CD4-positive, alpha-beta T cell treated with Interleukin-10 for 1 hour (primary cell): ENCODE results near the gene BRD4.

Experiments used
- DNase-seq: peaks from one replicate; pipeline ENCODE4 v3.0.0-alpha.2; 2020

The BRD4 gene

DNA sequence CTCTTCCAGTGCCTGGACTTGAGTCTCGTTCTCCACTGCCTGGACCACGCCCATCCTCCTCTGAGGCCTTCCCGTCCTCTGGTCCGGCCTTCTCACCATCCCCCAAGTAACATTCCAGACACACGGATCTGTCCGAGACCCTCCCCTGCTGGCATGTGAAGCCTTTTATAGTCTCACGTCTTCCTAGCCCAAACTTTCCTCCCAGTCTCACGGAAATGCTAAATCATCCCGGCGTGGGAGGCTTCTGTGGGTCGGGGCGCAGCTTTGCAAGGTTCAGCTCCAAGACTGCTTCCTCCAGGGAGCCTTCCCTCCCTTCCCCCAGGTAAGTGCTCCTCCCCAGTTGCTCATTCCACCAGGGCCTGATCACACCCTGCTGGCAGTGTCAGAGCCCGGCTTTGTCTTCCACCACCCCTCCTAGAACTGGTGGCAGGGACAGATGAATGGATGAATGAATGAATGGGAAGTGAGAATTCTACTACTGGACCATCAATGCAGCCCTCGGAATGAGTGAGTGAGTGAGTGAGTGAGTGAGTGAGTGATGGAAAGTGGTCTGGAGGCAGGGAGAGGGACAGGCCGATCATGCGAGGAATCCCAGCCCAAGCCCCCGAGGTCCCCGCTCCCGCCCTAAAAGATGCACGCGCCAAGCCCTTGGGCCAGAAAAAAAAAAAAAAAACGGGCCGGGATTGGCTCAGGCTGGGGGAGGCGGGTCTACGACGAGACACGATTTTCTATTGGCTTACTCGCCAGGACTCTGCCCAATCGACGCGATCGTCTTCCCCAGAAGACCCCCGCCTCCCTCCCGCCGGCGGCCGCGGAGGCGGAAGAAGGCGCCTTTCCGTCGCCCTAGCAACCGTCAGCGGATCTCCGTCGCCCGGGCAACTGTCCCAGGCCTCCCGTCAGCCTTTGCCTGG lies 109.3 kb downstream of the BRD4 start:
- DNase-seq: peak; percentile 83

DNA sequence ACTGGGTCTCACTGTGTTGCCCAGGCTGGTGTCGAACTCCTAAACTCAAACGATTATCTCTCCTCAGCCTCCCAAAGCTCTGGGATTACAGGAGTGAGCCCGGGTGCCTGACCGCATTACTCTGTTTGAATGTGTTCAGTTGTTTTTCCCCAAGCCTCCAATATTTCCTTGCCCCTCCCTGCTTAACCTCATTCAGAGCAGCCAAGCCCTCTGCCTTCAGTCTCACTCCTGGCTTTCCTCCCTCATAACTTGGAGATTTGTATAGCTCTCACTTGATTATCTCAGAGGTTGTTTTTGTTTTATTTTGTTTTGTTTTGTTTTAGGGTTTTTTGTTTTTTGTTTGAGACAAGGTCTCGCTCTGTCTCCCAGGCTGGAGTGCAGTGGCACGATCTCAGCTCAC lies 111.5 kb downstream of the BRD4 start:
- DNase-seq: no peak

DNA sequence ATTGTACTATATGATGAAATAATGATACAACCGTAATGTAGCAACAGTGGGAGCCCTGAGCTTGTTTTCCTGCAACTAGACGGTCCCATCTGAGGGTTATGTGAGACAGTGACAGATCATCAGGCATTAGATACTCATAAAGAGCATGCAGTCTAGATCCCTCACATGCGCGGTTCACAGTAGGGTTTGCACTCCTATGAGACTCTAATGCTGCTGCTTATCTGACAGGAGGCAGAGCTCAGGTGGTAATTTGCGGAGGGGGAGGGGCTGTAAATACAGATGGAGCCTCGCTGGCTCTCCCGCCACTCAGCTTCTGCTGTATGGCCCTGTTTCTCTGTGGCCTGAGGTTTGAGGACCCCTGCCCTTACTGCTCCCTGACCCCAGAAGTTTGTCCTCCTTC lies 113.8 kb downstream of the BRD4 start:
- DNase-seq: no peak

DNA sequence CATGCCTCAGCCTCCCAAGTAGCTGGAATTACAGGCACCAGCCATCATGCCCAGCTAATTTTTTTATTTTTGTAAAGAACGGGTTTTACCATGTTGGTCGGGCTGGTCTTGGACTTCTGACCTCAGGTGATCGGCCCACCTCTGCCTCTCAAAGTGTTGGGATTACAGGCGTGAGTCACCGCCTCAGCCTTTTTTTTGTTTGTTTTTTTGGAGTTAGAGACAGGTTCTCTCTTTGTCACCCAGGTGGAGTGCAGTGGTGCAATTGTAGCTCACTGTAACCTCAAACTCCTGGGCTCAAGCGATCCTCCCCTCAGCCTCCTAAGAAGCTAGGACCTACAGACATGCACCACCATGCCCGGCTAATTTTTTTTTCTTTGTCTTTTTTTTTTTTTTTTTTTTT lies 116.0 kb downstream of the BRD4 start:
- no peak for DNase-seq

DNA sequence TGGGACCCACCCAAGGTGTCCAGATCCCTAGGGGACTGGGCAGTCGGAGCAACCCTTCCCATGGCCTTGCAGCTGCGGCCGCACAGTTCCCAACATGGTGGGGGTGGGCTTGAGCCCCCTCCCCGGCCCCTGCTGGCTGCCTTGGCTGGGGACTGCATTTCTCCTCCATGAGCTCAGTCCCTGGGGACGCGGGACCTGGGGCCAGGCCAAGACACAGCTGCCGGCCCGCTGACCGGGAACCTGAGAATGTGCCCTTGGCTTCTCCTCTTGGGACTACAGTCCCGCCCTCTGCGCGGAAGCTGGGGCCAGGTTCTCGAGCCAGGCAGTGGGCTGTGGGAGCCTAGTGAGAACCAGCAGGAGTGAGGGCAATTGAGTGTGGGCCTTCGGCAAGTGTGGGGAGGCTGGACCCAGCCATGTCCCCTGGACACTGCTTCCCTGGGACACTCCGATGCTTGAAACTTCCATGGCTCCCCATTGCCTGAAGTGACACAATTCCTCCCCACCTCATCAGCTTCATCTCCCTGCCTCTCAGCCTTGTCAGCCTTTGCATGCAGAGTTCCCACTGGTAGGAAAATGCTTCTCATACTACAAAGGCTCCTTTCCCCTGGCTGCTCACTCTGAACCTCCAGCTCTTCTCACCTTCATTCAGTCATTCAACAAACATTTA lies 118.5 kb downstream of the BRD4 start:
- DNase-seq: no peak

DNA sequence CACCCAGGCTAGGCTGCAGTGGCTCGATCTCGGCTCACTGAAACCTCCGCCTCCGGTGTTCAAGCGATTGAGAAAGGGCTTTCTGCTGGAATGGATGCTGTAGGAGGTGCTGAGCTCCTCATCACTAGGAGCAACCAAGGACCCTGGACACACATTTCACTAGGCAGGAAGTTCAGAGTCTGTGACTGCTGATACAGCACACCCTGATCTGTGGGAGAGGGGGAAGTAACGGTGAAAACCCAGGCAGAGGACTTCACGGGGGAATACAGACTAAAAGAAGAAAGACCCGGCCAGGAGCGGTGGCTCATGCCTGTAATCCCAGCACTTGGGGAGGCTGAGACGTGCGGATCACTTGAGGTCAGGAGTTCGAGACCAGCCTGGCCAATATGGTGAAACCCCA lies 119.6 kb downstream of the BRD4 start:
- DNase-seq: no peak

DNA sequence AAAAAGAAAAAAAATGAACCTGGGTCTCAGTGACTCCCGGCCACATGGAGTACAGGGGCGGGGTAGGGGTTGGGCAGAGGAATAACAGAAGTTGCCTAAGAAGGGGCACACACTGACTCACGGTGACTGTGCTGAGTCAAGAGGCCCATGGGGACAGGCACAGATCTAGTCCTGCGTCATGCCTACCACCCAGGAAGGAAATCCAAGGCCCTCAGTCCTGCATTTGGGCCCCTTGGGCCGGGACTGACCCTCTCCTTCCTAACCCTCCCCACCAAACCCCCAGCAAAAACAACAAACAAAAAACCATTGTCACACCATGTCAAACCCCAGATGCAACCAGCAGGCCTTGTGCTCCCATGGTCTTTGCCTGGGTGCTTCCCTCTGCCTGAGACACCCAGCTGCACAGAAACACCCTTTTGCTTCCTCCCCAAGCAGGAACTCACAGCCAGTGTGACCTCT lies 122.0 kb downstream of the BRD4 start:
- DNase-seq: no peak

DNA sequence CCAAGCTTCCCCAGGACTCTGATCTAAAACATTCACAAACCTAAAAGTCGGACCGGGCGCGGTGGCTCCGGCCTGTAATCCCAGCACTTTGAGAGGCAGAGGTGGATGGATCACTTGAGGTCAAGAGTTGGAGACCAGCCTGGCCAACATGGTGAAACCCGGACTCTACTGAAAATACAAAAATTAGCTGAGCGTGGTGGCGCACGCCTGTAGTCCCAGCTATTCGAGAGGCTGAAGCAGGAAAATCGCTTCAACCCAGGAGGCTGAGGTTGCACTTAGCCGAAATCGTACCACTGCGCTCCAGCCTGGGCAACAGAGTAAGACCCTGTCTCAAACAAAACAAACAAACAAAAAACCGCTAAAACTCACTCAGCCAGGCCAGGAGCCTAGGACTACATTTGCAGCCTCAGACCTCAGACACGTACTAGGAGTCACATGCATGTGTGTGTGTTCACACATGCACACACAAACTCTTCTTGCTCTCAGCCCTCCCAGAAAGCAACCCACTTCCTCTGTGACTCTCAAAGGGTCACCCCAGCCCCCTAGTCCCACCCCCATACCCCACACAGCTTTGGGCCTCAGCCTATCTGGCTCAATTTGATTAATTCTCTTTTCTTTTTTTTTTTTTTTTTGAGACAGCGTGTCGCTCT lies 130.8 kb downstream of the BRD4 start:
- no peak for DNase-seq

DNA sequence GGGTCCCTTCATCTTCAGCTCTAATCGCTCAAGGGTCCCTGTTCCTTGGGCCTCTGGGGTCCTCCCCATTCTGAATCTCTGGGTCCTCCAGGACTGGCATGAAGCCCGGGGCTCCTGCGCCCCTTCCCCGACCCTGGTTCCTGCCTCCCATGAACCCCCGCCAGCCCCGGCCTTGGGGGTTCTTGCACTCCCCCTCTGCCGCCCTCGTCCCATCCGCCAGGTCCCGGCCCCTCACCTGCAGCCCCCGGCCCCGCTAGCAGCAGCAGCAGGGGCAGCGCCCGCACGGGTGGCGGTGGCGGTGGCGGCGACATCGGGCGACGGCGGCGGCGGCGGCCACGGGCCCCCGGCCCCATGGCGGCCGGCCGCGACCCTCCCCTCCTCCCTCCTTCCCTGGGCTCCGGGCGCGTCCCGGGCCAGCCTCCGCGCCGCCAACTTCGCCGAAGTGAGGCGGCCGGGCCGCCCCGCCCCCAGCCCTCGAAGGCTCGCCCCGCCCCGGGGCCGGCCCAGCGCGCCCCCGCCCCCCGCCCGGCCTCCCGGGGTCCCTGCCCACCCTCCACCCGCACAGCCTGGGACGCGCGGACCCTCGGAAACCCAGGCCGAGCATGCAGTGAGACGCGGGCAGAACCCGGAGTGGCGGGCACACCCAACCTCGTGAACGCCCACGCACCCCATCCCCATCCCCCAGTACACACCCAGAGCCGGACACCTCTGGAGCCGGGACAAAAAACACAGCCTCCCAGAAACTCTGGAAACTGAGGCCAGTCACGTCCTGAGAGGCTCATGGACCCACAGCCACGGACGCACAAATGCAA lies 131.6 kb downstream of the BRD4 start, which contains the start of gene NOTCH3:
Gene NOTCH3 (minus strand): TSS at position 443 of the 812 bp plus-strand sequence. CDS start 90 bp downstream, at position 353.
- no peak for DNase-seq

DNA sequence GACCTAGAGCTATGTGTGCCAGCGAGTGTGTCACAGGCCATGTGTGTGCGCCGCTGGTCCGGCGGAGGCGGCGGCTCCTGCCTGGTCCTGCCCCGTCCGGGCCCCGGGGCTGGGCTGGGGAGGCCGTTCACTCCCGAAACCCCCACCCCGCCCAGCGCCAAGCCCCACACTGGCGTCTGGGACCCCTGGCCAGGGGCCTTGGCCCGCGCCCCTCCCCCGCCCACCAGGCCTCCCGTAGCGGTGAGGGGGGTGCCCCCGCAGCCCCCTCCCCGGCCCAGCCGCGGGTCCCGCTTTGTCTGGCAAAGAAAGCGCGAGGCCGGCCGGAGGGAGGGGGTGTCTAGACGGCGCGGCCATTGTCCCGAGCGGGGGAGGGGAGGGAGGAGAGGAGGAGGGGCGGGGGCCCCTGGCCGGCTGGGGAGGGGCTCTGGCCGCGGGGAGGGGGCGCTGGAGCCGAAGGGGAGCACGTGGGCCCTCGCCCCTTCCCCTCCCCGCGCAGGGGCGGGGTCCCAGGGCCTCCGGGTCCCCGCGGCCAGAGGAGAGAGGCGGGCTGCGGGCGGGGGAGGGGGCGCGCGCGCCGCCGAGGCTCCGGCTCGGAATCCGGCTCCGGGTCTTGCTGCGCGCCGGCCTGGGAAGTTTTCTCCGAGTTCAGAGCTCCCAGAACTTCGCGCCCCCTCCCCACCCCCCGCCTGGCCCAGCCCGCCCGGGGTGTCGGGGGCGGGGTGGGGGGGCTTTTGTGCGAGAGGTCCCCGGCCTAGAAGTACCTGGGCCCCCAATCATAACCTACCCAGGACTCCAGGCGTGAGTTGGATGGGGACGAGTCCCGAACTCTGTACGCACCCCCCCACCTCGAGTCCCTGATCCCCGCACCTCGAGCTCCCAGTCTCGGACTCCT lies 132.4 kb downstream of the BRD4 start:
- DNase-seq: no peak

DNA sequence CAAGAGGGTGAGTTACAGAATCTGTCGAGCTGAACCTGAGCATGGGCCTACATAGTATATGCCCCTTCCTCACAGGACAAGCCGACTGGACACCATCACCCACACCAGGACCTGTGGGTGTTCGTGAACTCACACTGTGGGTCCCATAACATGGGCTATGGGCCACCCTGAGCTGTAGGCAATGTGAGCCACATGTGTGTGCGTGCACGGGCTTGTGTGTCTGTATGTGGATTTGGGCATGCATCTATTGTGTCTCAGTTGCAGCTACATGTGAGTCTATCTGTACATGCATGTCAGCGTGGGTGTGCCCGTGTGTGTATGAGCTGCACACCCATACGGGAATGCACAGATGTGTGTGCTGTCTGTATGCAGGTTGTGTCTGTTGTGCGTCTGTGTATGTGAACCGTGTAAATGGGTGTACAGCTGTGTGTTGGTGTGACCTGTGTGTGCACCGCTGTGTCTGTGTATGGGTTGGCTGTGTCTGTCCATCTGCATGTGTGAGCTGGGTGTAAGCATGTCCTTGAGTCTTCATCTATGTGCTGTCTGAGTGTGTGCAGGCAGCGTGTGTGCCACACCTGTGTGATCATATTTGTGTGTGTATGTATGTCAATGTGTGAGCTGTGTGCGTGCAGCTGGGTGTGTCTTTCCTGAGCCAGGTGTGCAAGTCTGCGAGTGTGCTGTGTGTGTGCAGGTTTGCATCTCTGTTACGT lies 133.2 kb downstream of the BRD4 start:
- DNase-seq: no peak

DNA sequence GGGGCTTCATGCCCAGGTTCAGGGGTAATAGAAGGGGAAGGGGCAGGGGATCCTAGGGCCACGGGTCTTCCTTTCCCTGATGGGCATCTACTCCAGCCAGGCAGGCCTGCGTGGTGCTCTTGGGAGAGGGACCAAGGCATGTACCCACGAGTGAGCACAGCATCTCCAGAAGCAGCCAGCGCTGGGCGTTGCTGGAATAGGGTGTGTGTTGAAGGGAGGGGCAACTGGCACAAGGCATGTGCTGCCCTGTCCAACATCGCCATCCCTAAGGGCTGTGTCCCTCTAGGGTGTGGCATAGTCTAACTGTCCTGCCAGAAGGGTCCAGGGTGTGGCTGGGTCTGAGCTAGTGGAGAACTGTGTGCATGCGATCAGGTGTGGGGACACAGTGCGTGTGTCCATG lies 134.4 kb downstream of the BRD4 start:
- no peak for DNase-seq

DNA sequence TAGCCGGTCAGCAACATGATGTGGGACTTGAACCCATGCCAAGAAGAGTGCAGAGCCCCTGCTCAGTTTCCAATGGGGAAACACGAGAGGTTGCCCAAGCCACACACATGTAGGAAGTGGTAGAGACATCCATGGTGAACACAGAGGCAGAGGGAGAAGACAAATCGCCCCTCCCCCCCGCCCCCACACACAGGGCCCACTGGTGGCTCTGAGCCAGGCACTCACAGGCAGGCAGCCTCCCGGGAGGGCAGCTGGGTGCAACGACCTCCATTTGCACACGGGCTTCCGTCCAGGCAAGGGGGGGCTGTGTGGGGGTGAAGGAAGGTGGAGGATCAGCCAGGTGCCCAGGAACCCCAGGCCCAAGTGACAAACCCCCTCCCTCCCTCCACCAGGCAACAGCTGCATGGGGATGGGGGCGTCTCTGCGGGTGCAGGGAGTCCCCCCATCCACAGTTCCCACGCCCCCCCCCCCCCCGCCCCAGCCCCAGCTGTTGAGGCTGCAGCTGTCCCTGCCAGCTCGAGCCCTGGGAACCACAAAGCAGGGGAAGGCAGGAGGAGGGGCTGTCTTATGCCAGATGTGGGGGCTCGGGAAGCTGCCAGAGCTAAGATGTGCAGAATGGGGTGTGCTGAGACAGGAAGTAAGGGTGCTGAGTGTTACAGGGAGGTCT lies 134.9 kb downstream of the BRD4 start:
- DNase-seq: no peak

DNA sequence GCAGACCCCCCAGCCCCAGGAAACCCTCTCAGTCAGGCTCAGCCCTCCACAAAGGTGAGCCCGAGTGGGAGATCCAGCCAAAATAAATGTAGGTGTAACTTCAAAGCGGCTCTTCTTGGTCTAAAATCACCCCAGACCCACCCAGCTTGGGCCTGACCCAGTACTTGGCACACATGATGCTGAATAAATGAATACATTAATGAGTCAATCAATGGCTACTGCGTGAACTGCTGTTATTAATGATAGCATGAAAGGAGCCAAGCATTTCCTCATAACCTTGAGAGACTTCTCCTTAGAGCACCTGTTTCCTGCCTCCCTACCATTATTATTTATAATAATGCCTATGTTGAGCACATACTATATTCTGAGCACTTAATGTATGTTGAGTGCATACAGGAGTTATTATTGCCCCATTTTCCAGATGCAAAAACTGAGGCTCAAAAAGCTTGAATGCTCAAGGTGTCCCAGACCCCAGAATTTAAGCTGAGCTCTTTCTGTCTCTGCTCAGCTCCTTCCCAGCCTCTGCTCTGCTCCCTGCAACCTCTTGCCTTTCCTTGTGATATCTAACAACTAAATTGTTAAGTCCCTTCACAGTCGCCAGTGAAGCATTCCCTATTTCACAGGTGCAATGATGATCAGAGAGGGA lies 135.9 kb downstream of the BRD4 start:
- no peak for DNase-seq

DNA sequence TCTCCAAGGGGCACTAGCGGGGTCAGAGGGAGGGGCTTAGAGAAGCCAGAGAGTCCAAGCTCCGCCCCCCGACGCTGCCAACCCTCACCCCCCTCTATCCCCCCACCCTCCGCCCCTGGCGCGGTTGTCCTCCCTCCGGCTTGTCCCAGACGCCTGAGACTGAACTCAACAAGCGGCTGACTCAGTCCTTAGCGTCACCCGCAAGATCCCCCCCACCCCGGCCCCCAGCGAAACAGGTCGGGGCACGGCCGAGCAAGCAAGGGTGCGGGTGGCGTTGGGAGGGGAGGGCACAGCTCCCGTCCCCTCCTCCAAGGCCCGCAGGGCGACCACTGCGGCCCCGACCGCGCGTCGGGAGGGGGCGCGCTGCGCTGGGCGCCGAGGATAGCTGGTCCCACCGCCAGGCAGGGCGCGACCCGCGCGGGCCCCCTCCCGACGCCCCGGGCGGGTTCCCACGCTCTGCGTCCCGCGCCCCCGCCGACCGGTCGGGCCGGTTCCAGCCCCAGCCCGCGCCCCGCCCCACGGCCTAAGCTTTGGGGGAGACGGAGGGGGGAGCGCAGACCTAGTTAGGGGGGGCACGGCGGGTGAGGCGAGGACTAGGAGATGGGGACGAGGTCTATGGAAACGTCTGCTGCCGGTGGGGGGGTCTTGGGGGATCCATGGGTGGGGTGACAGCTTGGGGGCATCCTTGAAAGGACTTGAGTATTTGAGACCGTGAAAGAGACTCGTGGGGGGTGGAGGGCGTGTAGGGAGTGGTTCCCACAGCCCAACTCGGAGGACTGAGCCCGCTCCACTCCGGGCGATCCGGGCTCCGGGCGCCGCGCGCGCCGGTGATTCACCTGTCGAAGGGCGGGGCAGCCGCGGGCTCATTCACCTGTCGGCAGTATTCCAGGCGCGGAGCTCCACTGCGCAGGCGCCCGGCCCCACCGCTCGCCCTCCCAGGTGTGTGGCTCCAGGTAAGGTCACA lies 136.7 kb downstream of the BRD4 start:
- DNase-seq: no peak

DNA sequence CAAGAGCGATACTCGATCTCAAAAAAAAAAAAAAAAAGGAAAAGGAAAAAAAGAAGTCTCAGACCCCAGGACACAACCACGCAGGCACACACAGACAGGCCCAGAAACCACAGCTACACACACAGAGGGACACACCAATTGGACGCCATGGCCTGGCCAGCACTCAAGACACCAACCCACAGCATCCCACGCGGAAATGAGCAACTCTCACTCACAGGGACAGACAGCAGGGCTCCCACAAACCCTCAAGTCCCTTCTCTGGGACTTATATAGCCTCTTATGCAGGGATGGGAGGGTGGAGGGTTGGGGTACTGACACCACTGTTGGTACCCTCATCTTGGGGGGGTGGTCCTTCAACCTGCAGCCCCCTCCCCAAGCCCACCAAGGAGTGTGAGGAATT lies 137.4 kb downstream of the BRD4 start:
- no peak for DNase-seq

DNA sequence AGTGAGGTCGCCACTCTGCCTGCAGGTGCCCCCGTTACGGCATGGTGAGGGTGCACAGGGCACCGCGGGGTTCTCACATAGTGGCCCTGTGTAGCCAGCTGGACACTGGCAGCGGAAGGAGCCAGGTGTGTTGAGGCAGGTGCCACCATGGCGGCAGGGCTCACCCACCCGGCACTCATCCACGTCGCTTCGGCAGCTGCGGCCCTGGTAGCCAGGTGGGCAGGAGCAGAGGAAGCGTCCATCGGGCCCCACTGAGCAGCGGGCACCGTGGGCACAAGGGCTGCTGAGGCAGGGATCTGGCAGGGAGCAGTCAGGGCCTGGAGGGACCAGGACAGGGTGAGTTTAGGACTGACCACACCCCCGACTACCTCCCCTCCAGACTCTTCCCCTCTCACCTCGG lies 140.4 kb downstream of the BRD4 start:
- DNase-seq: no peak

DNA sequence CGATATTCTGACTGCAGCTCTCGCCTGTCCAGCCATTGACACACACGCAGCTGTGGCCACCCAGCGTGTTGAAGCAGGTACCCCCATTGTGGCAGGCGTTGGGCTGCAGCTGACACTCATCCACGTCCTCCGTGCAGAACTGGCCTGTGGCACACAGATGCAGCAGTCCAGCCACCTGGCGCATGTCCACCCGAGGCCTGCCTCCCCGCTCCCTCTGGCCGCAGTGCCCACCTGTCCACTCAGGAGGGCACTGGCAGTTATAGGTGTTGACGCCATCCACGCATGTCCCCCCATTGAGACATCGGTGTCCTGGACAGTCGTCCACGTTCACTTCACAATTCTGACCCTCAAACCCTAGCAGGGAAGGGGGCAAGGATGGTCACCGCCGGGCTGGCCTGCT lies 140.8 kb downstream of the BRD4 start:
- no peak for DNase-seq

DNA sequence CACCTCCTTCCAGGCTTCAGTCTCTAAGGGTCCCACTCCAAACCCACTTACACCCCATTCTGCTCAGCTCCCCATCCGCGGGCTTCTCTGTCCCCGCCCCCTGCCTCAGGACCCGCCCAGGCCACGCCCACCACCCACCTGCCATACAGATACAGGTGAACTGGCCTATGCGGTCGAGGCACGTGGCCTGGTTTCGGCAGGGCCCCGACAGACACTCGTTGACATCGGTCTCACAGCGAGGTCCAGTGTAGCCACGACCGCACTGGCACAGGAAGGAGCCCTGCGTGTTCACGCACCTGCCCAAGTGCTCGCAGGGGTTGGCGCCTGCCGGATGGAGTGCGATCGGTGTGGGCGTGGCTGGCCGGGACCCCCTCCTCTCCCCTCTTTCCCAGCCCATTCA lies 143.5 kb downstream of the BRD4 start:
- DNase-seq: no peak
